ENCODE measurements around the gene AHNAK.

DNA sequence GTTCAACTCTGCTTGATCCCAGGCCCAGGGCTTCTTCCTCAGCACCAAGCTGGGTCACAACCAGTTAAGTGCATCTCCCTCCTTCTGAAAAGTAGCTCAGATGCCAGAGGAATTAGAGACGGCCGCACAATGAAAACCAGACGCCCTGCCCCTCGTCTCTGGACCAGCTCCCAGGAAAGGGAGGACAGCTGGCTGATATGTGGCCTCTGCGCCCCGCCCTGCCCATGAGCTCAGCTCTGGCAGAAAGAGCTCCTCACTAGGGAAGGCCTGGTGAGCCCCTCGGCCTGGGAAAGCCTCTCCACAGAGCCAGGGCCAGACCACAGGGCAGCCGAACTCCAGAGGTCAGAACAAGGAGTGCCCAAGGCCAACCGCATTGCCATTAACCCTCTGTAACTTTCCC lies 145.8 kb downstream of the AHNAK start:
- TF ChIP-seq, protein P1, sequence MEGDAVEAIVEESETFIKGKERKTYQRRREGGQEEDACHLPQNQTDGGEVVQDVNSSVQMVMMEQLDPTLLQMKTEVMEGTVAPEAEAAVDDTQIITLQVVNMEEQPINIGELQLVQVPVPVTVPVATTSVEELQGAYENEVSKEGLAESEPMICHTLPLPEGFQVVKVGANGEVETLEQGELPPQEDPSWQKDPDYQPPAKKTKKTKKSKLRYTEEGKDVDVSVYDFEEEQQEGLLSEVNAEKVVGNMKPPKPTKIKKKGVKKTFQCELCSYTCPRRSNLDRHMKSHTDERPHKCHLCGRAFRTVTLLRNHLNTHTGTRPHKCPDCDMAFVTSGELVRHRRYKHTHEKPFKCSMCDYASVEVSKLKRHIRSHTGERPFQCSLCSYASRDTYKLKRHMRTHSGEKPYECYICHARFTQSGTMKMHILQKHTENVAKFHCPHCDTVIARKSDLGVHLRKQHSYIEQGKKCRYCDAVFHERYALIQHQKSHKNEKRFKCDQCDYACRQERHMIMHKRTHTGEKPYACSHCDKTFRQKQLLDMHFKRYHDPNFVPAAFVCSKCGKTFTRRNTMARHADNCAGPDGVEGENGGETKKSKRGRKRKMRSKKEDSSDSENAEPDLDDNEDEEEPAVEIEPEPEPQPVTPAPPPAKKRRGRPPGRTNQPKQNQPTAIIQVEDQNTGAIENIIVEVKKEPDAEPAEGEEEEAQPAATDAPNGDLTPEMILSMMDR (IDR thresholded peaks at IDR 0.05), result no peak
- TF ChIP-seq POLR2A (IDR thresholded peaks at IDR 0.05), result no peak
